Neural cell (in vitro differentiated cells): ENCODE measurements around the gene ADAM30. TPM values are rescaled to one million over a fixed set of nuclear protein-coding genes. Genes with fewer than 3 reads are reported as not detected.

Experiments
- H2AFZ ChIP-seq: fragments of 200-600, 300-800 bp; sonication (generic), shearing (Covaris generic); 2 replicates; pipeline ENCODE4 v1.6.0; 2014; ENCODE audit warnings: low read depth, mild to moderate bottlenecking, antibody characterized with exemption, low read length, moderate library complexity
- H3F3A ChIP-seq: fragments of 200-600 bp; shearing (Covaris generic); 2 replicates; pipeline ENCODE4 v1.6.1; 2016; ENCODE audit warnings: mild to moderate bottlenecking, moderate library complexity, mixed read lengths, antibody characterized with exemption, low read length; ENCODE audit not compliant: insufficient read depth, poor library complexity, severe bottlenecking
- H3K27ac ChIP-seq: fragments of 200-600, 300-800 bp; sonication (generic), shearing (Covaris generic); 2 replicates; pipeline ENCODE4 v1.5.1; 2014; ENCODE audit warnings: mild to moderate bottlenecking, low read length, moderate library complexity
- H3K27me3 ChIP-seq: fragments of 300-800, 200-600 bp; sonication (generic), shearing (Covaris generic); 2 replicates; pipeline ENCODE4 v1.6.0; 2014; ENCODE audit warnings: mild to moderate bottlenecking, low read depth, low read length, moderate library complexity; ENCODE audit not compliant: insufficient read depth
- H3K36me3 ChIP-seq: fragments of 300-800, 200-600 bp; sonication (generic), shearing (Covaris generic); 2 replicates; pipeline ENCODE4 v1.5.1; 2014; ENCODE audit warnings: mild to moderate bottlenecking, antibody characterized with exemption, low read length, moderate library complexity; ENCODE audit not compliant: insufficient read depth
- H3K4me2 ChIP-seq: fragments of 300-800, 200-600 bp; sonication (generic), shearing (Covaris generic); 2 replicates; pipeline ENCODE4 v1.6.0; 2014; ENCODE audit warnings: mild to moderate bottlenecking, low read length
- H3K4me3 ChIP-seq: fragments of 300-800, 200-600 bp; sonication (generic), shearing (Covaris generic); 2 replicates; pipeline ENCODE4 v1.5.1; 2014; ENCODE audit warnings: mild to moderate bottlenecking, low read length, moderate library complexity
- H3K79me2 ChIP-seq: fragments of 200-600 bp; shearing (Covaris generic); replicated peaks from 2 replicates; pipeline ENCODE4 v1.6.0; 2014; ENCODE audit warnings: mild to moderate bottlenecking, low read length, moderate library complexity; ENCODE audit not compliant: insufficient read depth
- H3K9ac ChIP-seq: fragments of 300-800, 200-600 bp; sonication (generic), shearing (Covaris generic); 2 replicates; pipeline ENCODE4 v1.6.1; 2016; ENCODE audit warnings: mild to moderate bottlenecking, low read length, mixed read lengths
- H3K9me2 ChIP-seq: fragments of 200-600 bp; shearing (Covaris generic); 2 replicates; pipeline ENCODE4 v1.6.1; 2016; ENCODE audit warnings: mild to moderate bottlenecking, low read length, mixed read lengths; ENCODE audit not compliant: insufficient read depth
- H3K9me3 ChIP-seq: fragments of 200-600, 300-800 bp; sonication (generic), shearing (Covaris generic); 2 replicates; pipeline ENCODE4 v1.6.1; 2016; ENCODE audit warnings: mild to moderate bottlenecking, mixed run types, low read length, moderate library complexity, mixed read lengths
- H4K20me1 ChIP-seq: fragments of 200-600 bp; shearing (Covaris generic); 2 replicates; pipeline ENCODE4 v1.6.1; 2016; ENCODE audit warnings: mild to moderate bottlenecking, mixed run types; ENCODE audit not compliant: insufficient read depth
- CTCF ChIP-seq: fragments of 450-650 bp; IDR thresholded peaks from 2 replicates; pipeline ENCODE4 v1.5.1; 2014; ENCODE audit warnings: antibody characterized with exemption, mild to moderate bottlenecking, moderate library complexity; ENCODE audit not compliant: poor library complexity, severe bottlenecking
- EP300 ChIP-seq: fragments of 450-650 bp; conservative IDR thresholded peaks from 2 replicates; pipeline ENCODE4 v1.6.1; 2014; ENCODE audit warnings: antibody characterized with exemption, mild to moderate bottlenecking, moderate library complexity; ENCODE audit not compliant: poor library complexity, severe bottlenecking
- EZH2 ChIP-seq: fragments of 200-600, 300-800 bp; shearing (Covaris generic), sonication (generic); IDR thresholded peaks from 2 replicates; pipeline ENCODE4 v1.6.1; 2014; ENCODE audit warnings: antibody characterized with exemption, low read length, borderline replicate concordance, mild to moderate bottlenecking; ENCODE audit not compliant: insufficient read depth, poor library complexity, severe bottlenecking
- MXI1 ChIP-seq: fragments of 450-650 bp; conservative IDR thresholded peaks from 2 replicates; pipeline ENCODE4 v1.6.1; 2014; ENCODE audit warnings: antibody characterized with exemption, mild to moderate bottlenecking; ENCODE audit not compliant: poor library complexity, severe bottlenecking
- POLR2AphosphoS5 ChIP-seq: IDR thresholded peaks from 2 replicates; pipeline ENCODE4 v1.6.1; 2012
- RAD21 ChIP-seq: fragments of 450-650 bp; conservative IDR thresholded peaks from 2 replicates; pipeline ENCODE4 v1.6.1; 2014; ENCODE audit warnings: antibody characterized with exemption, mild to moderate bottlenecking, moderate library complexity
- SMC3 ChIP-seq: fragments of 450-650 bp; conservative IDR thresholded peaks from 2 replicates; pipeline ENCODE4 v1.6.1; 2014; ENCODE audit warnings: antibody characterized with exemption, mild to moderate bottlenecking, moderate library complexity; ENCODE audit not compliant: poor library complexity
- TAF1 ChIP-seq: IDR thresholded peaks from 2 replicates; pipeline ENCODE4 v1.6.1; 2012; ENCODE audit warnings: low read depth
- polyA plus RNA-seq: library from polyadenylated mRNA; depleted of rRNA; stranded (reverse); fragments of >200 nt; gene quantifications from 2 replicates; pipeline ENCODE4 v1.2.3, GENCODE V29; 2014
- TF ChIP-seq, protein P1 (sequence below): IDR thresholded peaks from 2 replicates; pipeline ENCODE4 v1.6.1; 2012; ENCODE audit warnings: borderline replicate concordance

Gene ADAM30
- polyA plus RNA-seq, 1 donor from 2014 or later: not detected

GRCh38 chr1:119895102-119895501 lies 1.2 kb downstream of the ADAM30 start:
- no peak overlapping the region for H3K4me3 ChIP-seq
- TF ChIP-seq POLR2AphosphoS5 (no peak), TAF1 (no peak), CTCF (no peak), EZH2 (no peak), SMC3 (no peak), EP300 (no peak), MXI1 (no peak), RAD21 (no peak)
- TF ChIP-seq, protein P1, sequence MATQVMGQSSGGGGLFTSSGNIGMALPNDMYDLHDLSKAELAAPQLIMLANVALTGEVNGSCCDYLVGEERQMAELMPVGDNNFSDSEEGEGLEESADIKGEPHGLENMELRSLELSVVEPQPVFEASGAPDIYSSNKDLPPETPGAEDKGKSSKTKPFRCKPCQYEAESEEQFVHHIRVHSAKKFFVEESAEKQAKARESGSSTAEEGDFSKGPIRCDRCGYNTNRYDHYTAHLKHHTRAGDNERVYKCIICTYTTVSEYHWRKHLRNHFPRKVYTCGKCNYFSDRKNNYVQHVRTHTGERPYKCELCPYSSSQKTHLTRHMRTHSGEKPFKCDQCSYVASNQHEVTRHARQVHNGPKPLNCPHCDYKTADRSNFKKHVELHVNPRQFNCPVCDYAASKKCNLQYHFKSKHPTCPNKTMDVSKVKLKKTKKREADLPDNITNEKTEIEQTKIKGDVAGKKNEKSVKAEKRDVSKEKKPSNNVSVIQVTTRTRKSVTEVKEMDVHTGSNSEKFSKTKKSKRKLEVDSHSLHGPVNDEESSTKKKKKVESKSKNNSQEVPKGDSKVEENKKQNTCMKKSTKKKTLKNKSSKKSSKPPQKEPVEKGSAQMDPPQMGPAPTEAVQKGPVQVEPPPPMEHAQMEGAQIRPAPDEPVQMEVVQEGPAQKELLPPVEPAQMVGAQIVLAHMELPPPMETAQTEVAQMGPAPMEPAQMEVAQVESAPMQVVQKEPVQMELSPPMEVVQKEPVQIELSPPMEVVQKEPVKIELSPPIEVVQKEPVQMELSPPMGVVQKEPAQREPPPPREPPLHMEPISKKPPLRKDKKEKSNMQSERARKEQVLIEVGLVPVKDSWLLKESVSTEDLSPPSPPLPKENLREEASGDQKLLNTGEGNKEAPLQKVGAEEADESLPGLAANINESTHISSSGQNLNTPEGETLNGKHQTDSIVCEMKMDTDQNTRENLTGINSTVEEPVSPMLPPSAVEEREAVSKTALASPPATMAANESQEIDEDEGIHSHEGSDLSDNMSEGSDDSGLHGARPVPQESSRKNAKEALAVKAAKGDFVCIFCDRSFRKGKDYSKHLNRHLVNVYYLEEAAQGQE: no peak
- H4K20me1 ChIP-seq: no peaks in the 10 kb centered on the region
- H3K9me2 ChIP-seq: no peaks in the 10 kb centered on the region
- H3K36me3 ChIP-seq: no peaks in the 10 kb centered on the region
- H3K79me2 ChIP-seq: no peaks in the 10 kb centered on the region
- no peak overlapping the region for H3K27ac ChIP-seq
- no peak overlapping the region for H3K9ac ChIP-seq
- H3K27me3 ChIP-seq: no peaks in the 10 kb centered on the region
- H3F3A ChIP-seq: no peaks in the 10 kb centered on the region
- H2AFZ ChIP-seq: no peak overlapping the region
- H3K9me3 ChIP-seq: no peaks in the 10 kb centered on the region
- no peak overlapping the region for H3K4me2 ChIP-seq

GRCh38 chr1:119893827-119894700 lies 2.3 kb downstream of the ADAM30 start:
- H3F3A ChIP-seq: no peaks in the 10 kb centered on the region
- H3K9me2 ChIP-seq: no peaks in the 10 kb centered on the region
- H3K4me2 ChIP-seq: no peak overlapping the region
- H3K4me3 ChIP-seq: no peak overlapping the region
- H3K27ac ChIP-seq: no peak overlapping the region
- no peak overlapping the region for H2AFZ ChIP-seq
- no peaks in the 10 kb centered on the region for H3K36me3 ChIP-seq
- H3K9me3 ChIP-seq: no peaks in the 10 kb centered on the region
- no peaks in the 10 kb centered on the region for H4K20me1 ChIP-seq
- TF ChIP-seq EP300: no peak
- no peak for TF ChIP-seq SMC3
- no peak for TF ChIP-seq CTCF
- no peak for TF ChIP-seq POLR2AphosphoS5
- no peak for TF ChIP-seq RAD21
- no peak for TF ChIP-seq EZH2
- TF ChIP-seq, protein P1: no peak
- TF ChIP-seq MXI1: no peak
- TF ChIP-seq TAF1: no peak
- H3K79me2 ChIP-seq: no peaks in the 10 kb centered on the region
- no peaks in the 10 kb centered on the region for H3K27me3 ChIP-seq
- H3K9ac ChIP-seq: no peak overlapping the region
